ENCODE results near the gene MPI. TPM values are rescaled to one million over a fixed set of nuclear protein-coding genes. Genes with fewer than 3 reads are reported as not detected.
A peak's percentile ranks its signal among the peaks of the same experiment; 100 is the strongest.
"Not testable (repeated sequence)": the region's sequence is repeated elsewhere in the genome, so short reads cannot be mapped to it uniquely, and the experiment has no call there.

The MPI gene
- total RNA-seq, 1 experiment from 2014 or later = 110 TPM

DNA sequence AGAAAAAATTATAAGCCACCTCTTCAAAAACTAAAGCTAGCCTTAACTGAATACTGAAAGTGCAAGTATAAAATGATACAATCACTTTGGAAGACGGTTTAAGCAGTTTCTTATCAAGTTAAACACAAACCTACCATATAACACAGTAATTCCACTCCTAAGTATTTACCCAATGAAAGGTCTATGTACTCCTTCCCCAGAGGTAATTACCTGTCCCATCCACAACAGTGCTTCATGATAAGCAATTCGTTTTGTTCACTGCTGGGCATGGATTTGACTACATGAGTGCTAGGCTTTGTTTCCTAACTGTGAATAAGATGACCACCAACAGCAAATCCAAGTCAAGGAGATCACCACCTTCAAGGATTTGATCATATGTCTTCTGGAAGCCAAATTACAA lies 43.7 kb downstream of the MPI start:
- no peak for DNase-seq (ENCODE audit: low read depth)

- DNase-seq (ENCODE audit: low read depth) = not testable (repeated sequence)
Observed at GRCh38 chr15:74935193-74935592, 45.4 kb downstream of the MPI start.

- DNase-seq (ENCODE audit: low read depth) = no peak
Observed at GRCh38 chr15:74937272-74937589, 47.4 kb downstream of the MPI start.

GRCh38 chr15:74937590-74938371 lies 47.9 kb downstream of the MPI start, which contains the start of gene COX5A:
TSS of gene COX5A (minus strand) at chr15:74938073. CDS start at chr15:74938014, 59 bp downstream.
- peak; percentile 96 for DNase-seq (ENCODE audit: low read depth)

DNA sequence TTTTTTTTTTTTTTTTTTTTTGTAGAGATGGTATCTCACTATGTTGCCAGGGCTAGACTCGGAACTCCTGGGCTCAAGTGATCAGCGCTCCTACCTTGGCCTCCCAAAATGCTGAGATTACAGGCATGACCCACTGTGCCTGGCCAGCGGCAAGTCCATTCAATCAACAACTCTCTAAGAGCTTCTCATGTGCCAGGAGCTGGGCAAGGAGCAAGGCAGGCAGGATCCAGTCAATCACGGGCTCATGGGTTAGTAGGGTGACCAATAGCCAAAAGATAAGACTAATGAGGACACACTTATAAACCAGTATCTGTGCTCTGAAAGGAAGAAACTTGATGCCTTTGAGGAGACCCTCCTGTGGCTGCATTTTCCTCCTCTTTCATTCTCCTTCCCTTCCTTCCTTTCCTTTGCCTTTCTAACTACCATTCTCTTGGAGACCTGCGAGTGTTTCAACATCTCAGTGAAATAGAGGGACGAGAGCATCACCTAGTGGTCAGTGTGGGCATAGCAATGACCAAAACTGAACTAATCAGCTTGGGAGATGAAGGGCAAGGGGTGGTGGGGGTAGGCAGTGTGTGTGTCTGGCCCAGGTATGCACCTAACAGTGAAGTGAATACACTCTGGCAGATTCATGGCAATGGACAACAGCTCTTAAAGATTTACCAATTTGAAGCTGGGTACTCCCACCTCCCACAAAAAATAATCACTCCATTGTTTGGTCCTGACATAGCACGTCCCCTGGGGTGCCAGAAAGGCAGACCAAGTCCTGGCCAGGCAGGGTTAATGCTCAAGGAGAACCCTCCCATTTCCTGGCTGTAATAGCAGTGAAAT lies 60.5 kb downstream of the MPI start:
- peak; percentile 66 for DNase-seq (ENCODE audit: low read depth)

DNA sequence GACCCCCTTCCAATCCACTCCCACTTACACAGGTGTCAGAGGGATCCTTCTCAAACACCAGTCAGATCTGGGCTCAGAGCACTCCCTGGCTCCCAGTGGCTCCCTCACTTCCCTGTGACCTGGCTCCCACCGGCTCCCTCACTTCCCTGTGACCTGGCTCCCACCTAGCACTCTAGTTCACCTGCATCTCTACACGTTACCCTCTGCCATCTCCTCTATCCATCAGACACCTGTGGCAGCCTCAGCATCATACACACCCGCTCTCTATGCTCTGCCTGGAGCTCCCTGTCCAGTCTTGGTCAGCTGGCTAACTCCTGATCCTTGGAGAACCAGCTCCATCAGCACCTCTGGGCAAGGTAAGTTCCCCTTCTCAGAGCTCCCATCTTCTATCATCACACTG lies 61.2 kb downstream of the MPI start:
- DNase-seq (ENCODE audit: low read depth) = no peak

Other genes with a start within 250 kb of the MPI start
- 5.1 and 8.7 TPM in 2 replicates for gene EDC3, start 194.0 kb upstream of the MPI start, total RNA-seq (2014; rRNA removed)
- 0.06 TPM in 1 of 2 replicates, not detected in the other for gene CYP1A1, start 164.5 kb upstream of the MPI start, total RNA-seq (2014; rRNA removed)
- not detected in 2 replicates for gene CYP1A2, start 141.2 kb upstream of the MPI start, total RNA-seq (2014; rRNA removed)
- gene CSK, start 108.0 kb upstream of the MPI start, total RNA-seq (2014; rRNA removed) = 22.2 and 28.8 TPM in 2 replicates
- gene LMAN1L, start 77.2 kb upstream of the MPI start, total RNA-seq (2014; rRNA removed) = 0.06 TPM in 1 of 2 replicates, not detected in the other
- gene CPLX3, start 63.4 kb upstream of the MPI start, total RNA-seq (2014; rRNA removed) = not detected in 2 replicates
- 31.5 and 36.4 TPM in 2 replicates for gene ULK3, start 46.9 kb upstream of the MPI start, total RNA-seq (2014; rRNA removed)
- gene SCAMP2, start 16.7 kb upstream of the MPI start, total RNA-seq (2014; rRNA removed) = 29.2 and 40.0 TPM in 2 replicates
- gene FAM219B, start 16.8 kb downstream of the MPI start, total RNA-seq (2014; rRNA removed) = 45.0 and 51.8 TPM in 2 replicates
- gene COX5A, start 48.0 kb downstream of the MPI start, total RNA-seq (2014; rRNA removed) = 97.5 and 109 TPM in 2 replicates
- 8.9 and 9.1 TPM in 2 replicates for gene RPP25, start 66.7 kb downstream of the MPI start, total RNA-seq (2014; rRNA removed)
- gene SCAMP5, start 105.5 kb downstream of the MPI start, total RNA-seq (2014; rRNA removed) = 0.51 and 0.98 TPM in 2 replicates
- gene PPCDC, start 133.5 kb downstream of the MPI start, total RNA-seq (2014; rRNA removed) = 21.1 and 22.8 TPM in 2 replicates

Measured in LHCN-M2 (cell line).